Liver (tissue), 9 donors: ENCODE data around the gene NR4A2. TPM values are rescaled to one million over a fixed set of nuclear protein-coding genes. Genes with fewer than 3 reads are reported as not detected.
A peak's percentile ranks its signal among the peaks of the same experiment; 100 is the strongest.

Experiments
- DNase-seq: peaks from one replicate; pipeline ENCODE4 v3.0.0-alpha.2; 2017; ENCODE audit warnings: low spot score
- H3K27ac ChIP-seq, 2 donors: one replicate each; pipeline ENCODE4 v1.7.0; 2013; ENCODE audit warnings: inconsistent platforms in 2 of 2, low read length in 2 of 2, control low read depth in 1 of 2, low read depth in 1 of 2, mild to moderate bottlenecking in 1 of 2
- H3K27me3 ChIP-seq, 4 donors: one replicate each; pipeline versions ENCODE4 v1.6.1 to v1.7.0; 2013; ENCODE audit warnings: low read length in 3 of 4, inconsistent platforms in 1 of 4, mild to moderate bottlenecking in 1 of 4, moderate library complexity in 1 of 4; ENCODE audit not compliant: control insufficient read depth in 4 of 4, insufficient read depth in 4 of 4
- H3K36me3 ChIP-seq, 4 donors: one replicate each; pipeline versions ENCODE4 v1.6.1 to v1.7.0; 2013; ENCODE audit warnings: low read length in 3 of 4, mild to moderate bottlenecking in 3 of 4, low read depth in 1 of 4, moderate library complexity in 1 of 4; ENCODE audit not compliant: control insufficient read depth in 4 of 4, insufficient read depth in 3 of 4
- H3K4me1 ChIP-seq, 4 donors: one replicate each; pipeline versions ENCODE4 v1.6.1 to v1.7.0; 2013; ENCODE audit warnings: low read length in 3 of 4, mild to moderate bottlenecking in 3 of 4, moderate library complexity in 1 of 4; ENCODE audit not compliant: control insufficient read depth in 4 of 4, insufficient read depth in 4 of 4
- H3K4me3 ChIP-seq, 3 donors: one replicate each; pipeline versions ENCODE4 v1.6.1 to v1.7.0; 2013; ENCODE audit warnings: low read length in 3 of 3, control low read depth in 1 of 3, low read depth in 1 of 3, mild to moderate bottlenecking in 1 of 3
- H3K9ac ChIP-seq, 2 donors: one replicate each; pipeline ENCODE4 v1.7.0; 2013; ENCODE audit warnings: low read length in 2 of 2, mild to moderate bottlenecking in 2 of 2, moderate library complexity in 2 of 2, control low read depth in 1 of 2, low read depth in 1 of 2
- H3K9me3 ChIP-seq, 4 donors: one replicate each; pipeline versions ENCODE4 v1.6.1 to v1.7.0; 2013; ENCODE audit warnings: low read length in 3 of 4; ENCODE audit not compliant: control insufficient read depth in 4 of 4
- EGR1 ChIP-seq, 2 donors: IDR thresholded peaks; 2 replicates each; pipeline ENCODE4 v1.6.1; 2016 to 2018; ENCODE audit warnings: antibody characterized with exemption in 2 of 2, low read depth in 2 of 2
- FOXA2 ChIP-seq: IDR thresholded peaks from 2 replicates; pipeline ENCODE4 v1.6.1; 2016; ENCODE audit warnings: antibody characterized with exemption
- GABPA ChIP-seq, 2 donors: IDR thresholded peaks in 1 of 2; conservative IDR thresholded peaks in 1 of 2; 2 replicates each; pipeline ENCODE4 v1.6.1; 2016; ENCODE audit warnings: antibody characterized with exemption in 2 of 2, mild to moderate bottlenecking in 1 of 2, moderate library complexity in 1 of 2
- HNF4G ChIP-seq: IDR thresholded peaks from 2 replicates; pipeline ENCODE4 v1.6.1; 2016; ENCODE audit warnings: antibody characterized with exemption
- NR2F2 ChIP-seq: IDR thresholded peaks from 2 replicates; pipeline ENCODE4 v1.6.1; 2016; ENCODE audit warnings: antibody characterized with exemption
- RAD21 ChIP-seq, 2 donors: IDR thresholded peaks; 2 replicates each; pipeline ENCODE4 v1.6.1; 2016; ENCODE audit warnings: antibody characterized with exemption in 2 of 2, mild to moderate bottlenecking in 2 of 2
- RXRA ChIP-seq, 2 donors: IDR thresholded peaks; 2 replicates each; pipeline ENCODE4 v1.6.1; 2017 to 2018; ENCODE audit warnings: antibody characterized with exemption in 2 of 2, mild to moderate bottlenecking in 1 of 2
- YY1 ChIP-seq: IDR thresholded peaks from 2 replicates; pipeline ENCODE4 v1.6.1; 2016; ENCODE audit warnings: antibody characterized with exemption, mild to moderate bottlenecking
- WGBS: extraction: QIAGEN DNeasy Blood & Tissue Kit; methylation state at CpG from one replicate; pipeline ENCODE4 v1.1.7; 2013; 5-methylcytosine and 5-hydroxymethylcytosine counted together
- polyA plus RNA-seq, 2 donors: library from polyadenylated mRNA; stranded (reverse) in 1 of 2; unstranded in 1 of 2; fragments of 200-250 nt in 1 of 2; fragments of >200 nt in 1 of 2; fragmentation: Nextera tagmentation in 1 of 2; extraction: Ambion mirVana in 1 of 2; gene quantifications; one replicate each; pipeline versions ENCODE4 v1.2.1 to v1.2.3, GENCODE V29; 2013 to 2015
- total RNA-seq, 2 donors: library from RNA; depleted of rRNA; stranded (reverse); fragments of >200 nt; gene quantifications; one replicate each; pipeline ENCODE4 v1.2.3, GENCODE V29; 2014
- TF ChIP-seq, protein P1 (sequence below): IDR thresholded peaks from 2 replicates; pipeline ENCODE4 v1.6.1; 2016; ENCODE audit warnings: antibody characterized with exemption
- TF ChIP-seq, protein P2 (sequence below): fragments of 150-350 bp; IDR thresholded peaks from 2 replicates; pipeline ENCODE4 v1.5.1; 2017; ENCODE audit warnings: improper control_type of control experiment, low read depth, low read length; ENCODE audit not compliant: missing input control
- TF ChIP-seq, protein P3 (sequence below): IDR thresholded peaks from 2 replicates; pipeline ENCODE4 v1.6.1; 2016; ENCODE audit warnings: antibody characterized with exemption
- donor health status: healthy.
- donor health status: healthy.
- donor health status: healthy.
- donor health status: healthy.
- donor health status: healthy.

NR4A2 gene
- total and polyA plus RNA-seq, 4 donors = 0.08 to 0.96 (median 0.25) TPM

DNA sequence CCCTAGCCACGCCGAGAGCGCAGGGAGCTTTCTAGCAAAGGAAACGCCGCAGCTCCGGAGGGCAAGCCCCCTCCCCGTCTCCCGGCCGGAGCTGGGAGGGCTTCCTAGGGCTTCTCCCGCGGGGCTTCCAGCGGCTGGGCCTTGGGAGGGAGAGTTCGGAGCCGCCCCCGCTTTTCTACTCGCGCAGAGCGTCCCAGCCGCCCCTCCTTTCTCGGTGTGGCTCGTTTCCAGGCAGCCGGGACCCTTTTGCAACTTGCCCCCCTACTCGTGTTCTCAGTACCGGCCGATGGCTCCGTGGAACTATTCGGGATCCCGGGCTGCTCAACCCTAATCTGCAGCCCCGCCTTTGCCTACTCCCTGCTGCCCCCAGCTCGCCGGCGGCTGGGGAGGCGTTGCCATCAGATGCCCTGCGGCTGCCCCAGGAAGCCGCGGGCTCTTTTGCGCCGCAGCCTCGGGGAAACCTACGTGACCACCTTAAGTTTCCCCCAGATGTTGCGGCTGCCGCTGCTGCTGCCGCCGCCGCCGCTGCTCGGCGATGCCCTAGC lies 1.5 kb upstream of the NR4A2 start:
- no peaks in the 10 kb centered on the region for H3K9me3 ChIP-seq
- H3K4me1 ChIP-seq = peaks cover 0 to 18% (median 8%) of the 10 kb centered on the region in 4 donors
- peak overlapping the region; percentile 82 to 95 for H3K9ac ChIP-seq
- TF ChIP-seq FOXA2 (no peak), RXRA (IDR thresholded peaks at IDR 0.05) (no peak), EGR1 (IDR thresholded peaks at IDR 0.05; ENCODE audit: low read depth in 2 of 2) (peak in 1 of 2 donors; percentile 35), HNF4G (no peak), GABPA (IDR thresholded peaks at IDR 0.05 in 1 of 2, conservative IDR thresholded peaks at IDR 0.05 in 1 of 2) (no peak), NR2F2 (no peak), RAD21 (IDR thresholded peaks at IDR 0.05) (no peak)
- TF ChIP-seq, protein P1, sequence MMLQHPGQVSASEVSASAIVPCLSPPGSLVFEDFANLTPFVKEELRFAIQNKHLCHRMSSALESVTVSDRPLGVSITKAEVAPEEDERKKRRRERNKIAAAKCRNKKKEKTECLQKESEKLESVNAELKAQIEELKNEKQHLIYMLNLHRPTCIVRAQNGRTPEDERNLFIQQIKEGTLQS = no peak
- TF ChIP-seq, protein P2, sequence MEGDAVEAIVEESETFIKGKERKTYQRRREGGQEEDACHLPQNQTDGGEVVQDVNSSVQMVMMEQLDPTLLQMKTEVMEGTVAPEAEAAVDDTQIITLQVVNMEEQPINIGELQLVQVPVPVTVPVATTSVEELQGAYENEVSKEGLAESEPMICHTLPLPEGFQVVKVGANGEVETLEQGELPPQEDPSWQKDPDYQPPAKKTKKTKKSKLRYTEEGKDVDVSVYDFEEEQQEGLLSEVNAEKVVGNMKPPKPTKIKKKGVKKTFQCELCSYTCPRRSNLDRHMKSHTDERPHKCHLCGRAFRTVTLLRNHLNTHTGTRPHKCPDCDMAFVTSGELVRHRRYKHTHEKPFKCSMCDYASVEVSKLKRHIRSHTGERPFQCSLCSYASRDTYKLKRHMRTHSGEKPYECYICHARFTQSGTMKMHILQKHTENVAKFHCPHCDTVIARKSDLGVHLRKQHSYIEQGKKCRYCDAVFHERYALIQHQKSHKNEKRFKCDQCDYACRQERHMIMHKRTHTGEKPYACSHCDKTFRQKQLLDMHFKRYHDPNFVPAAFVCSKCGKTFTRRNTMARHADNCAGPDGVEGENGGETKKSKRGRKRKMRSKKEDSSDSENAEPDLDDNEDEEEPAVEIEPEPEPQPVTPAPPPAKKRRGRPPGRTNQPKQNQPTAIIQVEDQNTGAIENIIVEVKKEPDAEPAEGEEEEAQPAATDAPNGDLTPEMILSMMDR = peak; percentile 18
- H3K27ac ChIP-seq = peak overlapping the region; percentile 97 to 98
- WGBS = under 1% methylated on average over 48 of the region's 48 CpGs
- H3K27me3 ChIP-seq = peaks cover 0 to 2% (median 0%) of the 10 kb centered on the region in 4 donors
- peak; percentile 65 for DNase-seq
- peak overlapping the region; percentile 66 to 91 (median 69) for H3K4me3 ChIP-seq
- H3K36me3 ChIP-seq = no peaks in the 10 kb centered on the region

DNA sequence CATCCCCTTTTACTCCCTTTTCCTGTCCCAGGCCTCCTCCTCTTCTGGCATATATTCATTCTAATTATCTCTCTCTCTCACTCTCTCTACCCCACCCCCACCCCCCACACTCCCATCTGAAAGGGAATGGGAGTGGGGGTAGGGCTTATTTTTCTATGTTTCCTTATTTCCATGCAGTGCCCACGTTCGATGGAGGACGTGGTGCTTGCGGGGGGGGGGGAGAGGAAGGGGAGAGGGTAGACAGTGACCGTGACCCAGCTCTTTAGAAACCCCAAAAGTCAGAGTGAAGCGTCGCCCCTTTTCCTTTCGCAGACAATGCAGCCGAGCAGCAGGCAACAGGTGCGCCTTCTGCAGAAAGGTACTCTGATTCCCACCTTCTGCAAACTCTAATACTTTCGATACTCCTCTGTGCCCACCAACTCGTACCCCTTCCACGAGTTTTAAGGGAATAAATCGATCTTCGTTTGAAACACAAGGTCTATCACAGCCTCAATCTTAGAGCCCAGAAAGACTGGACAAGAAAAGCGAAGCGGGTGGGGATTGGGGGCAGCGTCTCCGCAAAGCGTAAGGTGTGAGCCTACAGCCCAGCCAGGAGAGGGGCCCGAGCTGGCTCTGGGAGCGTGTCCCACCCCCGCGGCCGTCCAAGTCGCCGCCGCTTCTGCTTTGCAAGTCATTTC lies 891 bp upstream of the NR4A2 start:
- H3K36me3 ChIP-seq = peaks cover 0 to 3% (median 0%) of the 10 kb centered on the region in 4 donors
- no peak for DNase-seq
- TF ChIP-seq, protein P2 = no peak
- no peak for TF ChIP-seq GABPA (IDR thresholded peaks at IDR 0.05 in 1 of 2, conservative IDR thresholded peaks at IDR 0.05 in 1 of 2)
- no peak for TF ChIP-seq RXRA (IDR thresholded peaks at IDR 0.05)
- no peak for TF ChIP-seq NR2F2
- H3K9ac ChIP-seq = peak overlapping the region; percentile 82 to 95
- peaks cover 0 to 17% (median 8%) of the 10 kb centered on the region in 4 donors for H3K4me1 ChIP-seq
- WGBS = 1% methylated on average over 28 of the region's 28 CpGs
- H3K4me3 ChIP-seq = peak overlapping the region; percentile 66 to 91 (median 69)
- peak overlapping the region; percentile 97 to 98 for H3K27ac ChIP-seq
- H3K9me3 ChIP-seq = no peaks in the 10 kb centered on the region
- H3K27me3 ChIP-seq = peaks cover 0 to 2% (median 0%) of the 10 kb centered on the region in 4 donors

DNA sequence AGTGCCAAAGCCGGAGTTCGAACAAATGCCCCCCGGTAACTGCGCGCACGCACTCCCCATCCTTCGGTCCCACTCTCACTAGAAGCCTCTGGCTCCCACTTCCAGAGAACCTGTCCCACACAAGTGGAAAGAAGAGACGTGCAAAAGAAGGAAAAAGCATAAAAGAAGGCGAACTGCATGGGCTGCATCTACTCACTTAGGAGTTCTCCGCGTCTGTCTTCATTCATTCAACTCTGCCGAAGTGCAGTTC lies 312 bp downstream of the NR4A2 start:
- DNase-seq = no peak
- WGBS = under 1% methylated on average over 12 of the region's 12 CpGs
- peak overlapping the region; percentile 50 to 78 for H3K9ac ChIP-seq

More for the DNA sequence above, 312 bp downstream of the NR4A2 start:
- Histone ChIP-seq H3K36me3 (peaks cover 0 to 12% (median 0%) of the 10 kb centered on the region in 4 donors), H3K27ac (peak overlapping the region; percentile 97 to 98), H3K9me3 (no peaks in the 10 kb centered on the region), H3K4me3 (peak overlapping the region; percentile 51 to 91 (median 69)), H3K4me1 (peaks cover 0 to 17% (median 7%) of the 10 kb centered on the region in 4 donors), H3K27me3 (peaks cover 0 to 2% (median 0%) of the 10 kb centered on the region in 4 donors)
- TF ChIP-seq YY1 = peak; percentile 26
- TF ChIP-seq GABPA (IDR thresholded peaks at IDR 0.05 in 1 of 2, conservative IDR thresholded peaks at IDR 0.05 in 1 of 2) = no peak
- TF ChIP-seq NR2F2 = no peak
- TF ChIP-seq, protein P3, sequence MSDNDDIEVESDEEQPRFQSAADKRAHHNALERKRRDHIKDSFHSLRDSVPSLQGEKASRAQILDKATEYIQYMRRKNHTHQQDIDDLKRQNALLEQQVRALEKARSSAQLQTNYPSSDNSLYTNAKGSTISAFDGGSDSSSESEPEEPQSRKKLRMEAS = peak; percentile 3
